Measurements from ENCODE around the gene GAS6. TPM values are rescaled to one million over a fixed set of nuclear protein-coding genes. Genes with fewer than 3 reads are reported as not detected.

The GAS6 gene
- total and polyA plus RNA-seq, 2 donors (not counting 3 experiments of a cell fraction or from before 2014, with no cell fraction given) = 69.2 to 109 TPM

- dilution Hi-C loops (cut with MboI; ENCODE audit: extremely low pct_ligation_motif_present, low sequenced_read_pairs) (no loop called here), intact Hi-C loops (cut with micrococcal nuclease) (no loop called here)
- DNase-seq (ENCODE audit: low read depth, low spot score) = no peak
- no peaks in the 10 kb centered on the region for H3K4me1 ChIP-seq (ENCODE audit: control insufficient read depth, extremely low read depth, insufficient read depth, low read length)
- peaks cover 0 to 5% of the 10 kb centered on the region in 2 experiments for H3K36me3 ChIP-seq (ENCODE audit: control insufficient read depth in 2 of 2, extremely low read depth in 1 of 2, insufficient read depth in 2 of 2, low read length in 2 of 2)
- no peak overlapping the region for H3K27ac ChIP-seq (ENCODE audit: insufficient read depth, low read depth, low read length)
- no peak overlapping the region for H3K4me3 ChIP-seq (replicated peaks in 1 of 3; ENCODE audit: insufficient read depth in 1 of 3, low read depth in 1 of 3, low read length in 3 of 3)
- no TSS peak for BruUV-seq (replicated peaks)
- H3K4me2 ChIP-seq (ENCODE audit: insufficient read depth, low read length) = no peak overlapping the region
- no peak for TF ChIP-seq POLR2A (IDR thresholded peaks at IDR 0.05; ENCODE audit: low read depth, low read length)
- no peak for TF ChIP-seq FOS (IDR thresholded peaks at IDR 0.05; ENCODE audit: borderline replicate concordance, insufficient read depth, low read length)
- no peak for TF ChIP-seq GATA2 (IDR thresholded peaks at IDR 0.05; ENCODE audit: insufficient read depth, insufficient read length, low read depth, low read length)
- TF ChIP-seq EZH2 (IDR thresholded peaks at IDR 0.05; ENCODE audit: borderline replicate concordance, low read depth, low read length, severe bottlenecking) = no peak
- no peak for TF ChIP-seq POLR2AphosphoS5 (IDR thresholded peaks at IDR 0.05; ENCODE audit: insufficient read depth, low read depth, low read length)
- no peak for TF ChIP-seq JUN (IDR thresholded peaks at IDR 0.05; ENCODE audit: borderline replicate concordance, insufficient read depth, insufficient read length, low read depth)
- no peak for TF ChIP-seq CTCF (IDR thresholded peaks at IDR 0.05; ENCODE audit: extremely low read depth in 1 of 2, insufficient read depth in 1 of 2, low read depth in 1 of 2, low read length in 2 of 2)
- TF ChIP-seq MAX (IDR thresholded peaks at IDR 0.05; ENCODE audit: insufficient read depth, insufficient read length) = no peak
- no peak for TF ChIP-seq MYC (IDR thresholded peaks at IDR 0.05; ENCODE audit: low read depth, low read length)
- CTCF ChIA-PET = no interaction called here
- H3K9ac ChIP-seq (replicated peaks; ENCODE audit: extremely low read depth, insufficient read depth, low read length) = no peak overlapping the region
- FAIRE-seq = no peak
- H2AFZ ChIP-seq (ENCODE audit: low read depth, low read length) = no peak overlapping the region
- H4K20me1 ChIP-seq (replicated peaks; ENCODE audit: control insufficient read depth, extremely low read depth, insufficient read depth, low read length) = no peaks in the 10 kb centered on the region
- no peaks in the 10 kb centered on the region for H3K9me1 ChIP-seq (replicated peaks; ENCODE audit: control insufficient read depth, extremely low read depth, insufficient read depth, low read length)
- no peaks in the 10 kb centered on the region for H3K27me3 ChIP-seq (ENCODE audit: control insufficient read depth in 2 of 2, insufficient read depth in 2 of 2, low read length in 2 of 2)
- H3K79me2 ChIP-seq (ENCODE audit: control insufficient read depth, insufficient read depth, low read length) = no peaks in the 10 kb centered on the region
- POLR2A ChIA-PET = no interaction called here
- H3K9me3 ChIP-seq (replicated peaks; ENCODE audit: control insufficient read depth, insufficient read depth, low read length) = peaks cover 5% of the 10 kb centered on the region
Measured at GRCh38 chr13:113809934-113810333, 53.9 kb downstream of the GAS6 start.

All from endothelial cell of umbilical vein (primary cell).